HepG2 (cell line): Measurements from ENCODE around the gene TSC22D1. TPM values are rescaled to one million over a fixed set of nuclear protein-coding genes. Genes with fewer than 3 reads are reported as not detected.

Source experiments
- CEBPG ChIP-seq: IDR thresholded peaks from 2 replicates; pipeline ENCODE4 v1.6.1; 2016
- CENPX ChIP-seq: sonication (generic); formaldehyde crosslinking; IDR thresholded peaks from 2 replicates; pipeline ENCODE4 v1.9.0; 2021; ENCODE audit warnings: mild to moderate bottlenecking, missing genetic modification reagents, moderate library complexity
- GATA4 ChIP-seq: sonication (generic); IDR thresholded peaks from 2 replicates; pipeline ENCODE4 v1.6.1; 2016; ENCODE audit warnings: antibody characterized with exemption, low read depth, borderline replicate concordance
- IRF9 ChIP-seq: sonication (generic); formaldehyde crosslinking; IDR thresholded peaks from 2 replicates; pipeline ENCODE4 v1.8.0; 2022; ENCODE audit warnings: missing genetic modification reagents, mild to moderate bottlenecking, borderline replicate concordance
- KDM3A ChIP-seq: IDR thresholded peaks from 2 replicates; pipeline ENCODE4 v1.6.1; 2018; ENCODE audit warnings: low read depth, missing compliant biosample characterization
- NFATC3 ChIP-seq: sonication (generic); formaldehyde crosslinking; IDR thresholded peaks from 2 replicates; pipeline ENCODE4 v1.5.1; 2020; ENCODE audit warnings: mild to moderate bottlenecking, missing genetic modification reagents
- NFE2L1 ChIP-seq: sonication (generic); formaldehyde crosslinking; IDR thresholded peaks from 2 replicates; pipeline ENCODE4 v1.4.0; 2020; ENCODE audit warnings: missing genetic modification reagents, mild to moderate bottlenecking, borderline replicate concordance
- PRDM4 ChIP-seq: sonication (generic); formaldehyde crosslinking; IDR thresholded peaks from 2 replicates; pipeline ENCODE4 v1.9.0; 2021; ENCODE audit warnings: missing genetic modification reagents, borderline replicate concordance
- RBAK ChIP-seq: sonication (generic); formaldehyde crosslinking; IDR thresholded peaks from 2 replicates; pipeline ENCODE4 v1.5.1; 2020; ENCODE audit warnings: mild to moderate bottlenecking, missing genetic modification reagents
- SCMH1 ChIP-seq: sonication (generic); formaldehyde crosslinking; IDR thresholded peaks from 2 replicates; pipeline ENCODE4 v1.9.0; 2021; ENCODE audit warnings: missing genetic modification reagents, mild to moderate bottlenecking, borderline replicate concordance
- SP1 ChIP-seq, 2 experiments: fragments of 450-650 bp in 1 of 2; sonication (generic) in 1 of 2; formaldehyde crosslinking in 1 of 2; IDR thresholded peaks; 2 replicates each; pipeline versions ENCODE4 v1.4.0 to v1.6.1; 2016 to 2020; ENCODE audit warnings: missing genetic modification reagents in 1 of 2
- ZFAT ChIP-seq: sonication (generic); formaldehyde crosslinking; conservative IDR thresholded peaks from 2 replicates; pipeline ENCODE4 v1.8.1; 2023; ENCODE audit warnings: missing genetic modification reagents, inconsistent platforms
- ZNF264 ChIP-seq: sonication (generic); formaldehyde crosslinking; IDR thresholded peaks from 2 replicates; pipeline ENCODE4 v1.4.0; 2020; ENCODE audit warnings: missing genetic modification reagents
- ZNF564 ChIP-seq: sonication (generic); formaldehyde crosslinking; IDR thresholded peaks from 2 replicates; pipeline ENCODE4 v1.8.1; 2023; ENCODE audit warnings: mild to moderate bottlenecking, missing genetic modification reagents
- ZNF570 ChIP-seq: sonication (generic); formaldehyde crosslinking; IDR thresholded peaks from 2 replicates; pipeline ENCODE4 v1.4.0; 2020; ENCODE audit warnings: mild to moderate bottlenecking, missing genetic modification reagents, borderline replicate concordance
- ZNF598 ChIP-seq: sonication (generic); formaldehyde crosslinking; IDR thresholded peaks from 2 replicates; pipeline ENCODE4 v1.5.1; 2020; ENCODE audit warnings: mild to moderate bottlenecking, missing genetic modification reagents, borderline replicate concordance
- ZNF629 ChIP-seq: sonication (generic); formaldehyde crosslinking; conservative IDR thresholded peaks from 2 replicates; pipeline ENCODE4 v1.5.0; 2020; ENCODE audit warnings: missing genetic modification reagents
- ZNF747 ChIP-seq: sonication (generic); formaldehyde crosslinking; IDR thresholded peaks from 2 replicates; pipeline ENCODE4 v1.8.1; 2023; ENCODE audit warnings: missing genetic modification reagents, mild to moderate bottlenecking, borderline replicate concordance
- ZNF768 ChIP-seq: sonication (generic); formaldehyde crosslinking; IDR thresholded peaks from 2 replicates; pipeline ENCODE4 v1.4.0; 2020; ENCODE audit warnings: missing genetic modification reagents
- ZNF775 ChIP-seq: sonication (generic); formaldehyde crosslinking; IDR thresholded peaks from 2 replicates; pipeline ENCODE4 v1.4.0; 2020; ENCODE audit warnings: missing genetic modification reagents, mild to moderate bottlenecking, moderate library complexity, borderline replicate concordance
- ZSCAN9 ChIP-seq: IDR thresholded peaks from 2 replicates; pipeline ENCODE4 v1.6.1; 2016; ENCODE audit warnings: borderline replicate concordance
- polyA plus RNA-seq, 8 experiments: library from polyadenylated mRNA; depleted of rRNA in 3 of 8; stranded (reverse) in 7 of 8; unstranded in 1 of 8; fragments of >200 nt; fragmentation: Illumina TruSeq in 4 of 8; extraction: Trizol in 4 of 8; gene quantifications; 2 replicates each; pipeline versions ENCODE4 v1.2.1 to v1.2.3, GENCODE V29; 2011 to 2016; ENCODE audit warnings: low read depth in 4 of 8, missing spikeins in 1 of 8, mixed read lengths in 1 of 8; ENCODE audit not compliant: insufficient read depth in 1 of 8
- total RNA-seq, 5 experiments: library from RNA; depleted of rRNA; stranded (reverse); fragments of >200 nt; fragmentation: Illumina TruSeq; extraction: Trizol; gene quantifications; 2 replicates each; pipeline ENCODE4 v1.2.3, GENCODE V29; 2016; ENCODE audit warnings: low read depth in 1 of 5
- TF ChIP-seq, protein P1 (sequence below): sonication (generic); formaldehyde crosslinking; IDR thresholded peaks from 2 replicates; pipeline ENCODE4 v1.5.1; 2020; ENCODE audit warnings: missing genetic modification reagents, mild to moderate bottlenecking, borderline replicate concordance
- TF ChIP-seq, protein P2 (sequence below): sonication (generic); formaldehyde crosslinking; IDR thresholded peaks from 2 replicates; pipeline ENCODE4 v1.5.0; 2020; ENCODE audit warnings: mild to moderate bottlenecking, missing genetic modification reagents

The TSC22D1 gene
- total and polyA plus RNA-seq, 2 of the 13 experiments (the other 11 are each of a cell fraction or from before 2014, with no cell fraction given): 18.4 to 35.7 TPM

DNA sequence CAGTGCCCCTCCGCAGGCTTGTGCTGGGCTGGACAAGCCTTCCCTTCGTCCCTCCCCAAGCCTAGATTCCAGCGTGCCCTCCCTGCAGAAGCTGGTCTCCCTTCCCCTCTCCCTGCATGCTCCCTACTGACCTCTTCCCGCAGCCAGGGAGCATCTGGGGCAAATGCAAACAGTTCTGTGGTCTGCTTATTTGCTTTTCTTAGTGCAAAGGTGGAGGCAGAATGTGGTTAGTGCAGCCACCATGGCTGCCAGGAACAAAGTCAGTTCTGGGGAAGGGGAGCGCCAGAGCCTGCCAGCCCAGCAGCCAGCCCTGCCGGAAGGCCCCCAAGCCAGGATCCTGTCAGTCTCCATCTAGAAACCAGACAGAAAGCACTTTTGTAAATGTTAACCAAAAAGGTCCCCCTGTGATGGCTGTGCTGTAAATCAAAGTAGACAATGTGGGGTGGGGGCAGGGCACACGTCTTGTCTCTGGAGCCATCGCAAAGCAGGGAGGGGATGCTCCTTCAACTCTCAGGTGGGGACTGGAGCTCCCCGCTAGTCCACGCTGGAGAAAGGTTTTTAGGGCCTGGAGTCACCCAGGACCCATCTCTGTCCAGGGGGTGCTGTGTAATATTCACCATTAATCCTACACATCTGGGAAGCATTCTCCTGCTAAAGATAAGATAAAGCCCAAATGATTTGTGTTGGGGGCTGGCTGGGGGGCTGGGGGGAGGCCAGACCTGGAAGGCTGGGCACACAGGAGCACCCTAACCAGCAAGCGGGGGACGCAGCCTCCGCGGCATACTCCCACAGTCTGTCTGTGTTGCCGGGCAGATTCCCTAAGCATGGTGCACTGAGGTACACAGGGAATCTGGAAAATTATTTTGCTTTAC is 171.6 kb downstream of the TSC22D1 start (continued):
- TF ChIP-seq CENPX (CRISPR knock-in tag) (no peak), ZNF775 (CRISPR knock-in tag) (no peak), SCMH1 (no peak), IRF9 (CRISPR knock-in tag) (0 out of 2 replicates have a peak, but pooled peaks have one; percentile 50), GATA4 (peak; percentile 86), ZNF564 (peak; percentile 92), ZNF768 (CRISPR knock-in tag) (peak; percentile 35), ZNF264 (peak; percentile 58; the same call in 1 of the 2 replicates), KDM3A (CRISPR knock-in tag) (0 out of 2 replicates have a peak, but pooled peaks have one; percentile 53), RBAK (CRISPR knock-in tag) (no peak), NFE2L1 (CRISPR knock-in tag) (no peak), ZNF747 (CRISPR knock-in tag) (peak; percentile 40; the same call in 1 of the 2 replicates), PRDM4 (CRISPR knock-in tag) (no peak), ZNF570 (no peak), SP1 (IDR thresholded peaks at IDR 0.05) (no peak), SP1 (CRISPR knock-in tag; IDR thresholded peaks at IDR 0.05) (no peak), ZNF629 (CRISPR knock-in tag) (0 out of 2 replicates have a peak, but pooled peaks have one; percentile 21), ZFAT (no peak), NFATC3 (CRISPR knock-in tag) (no peak), CEBPG (CRISPR knock-in tag) (peak; percentile 47), ZSCAN9 (CRISPR knock-in tag) (peak; percentile 70; the same call in 1 of the 2 replicates), ZNF598 (CRISPR knock-in tag) (no peak)
- TF ChIP-seq, protein P1, sequence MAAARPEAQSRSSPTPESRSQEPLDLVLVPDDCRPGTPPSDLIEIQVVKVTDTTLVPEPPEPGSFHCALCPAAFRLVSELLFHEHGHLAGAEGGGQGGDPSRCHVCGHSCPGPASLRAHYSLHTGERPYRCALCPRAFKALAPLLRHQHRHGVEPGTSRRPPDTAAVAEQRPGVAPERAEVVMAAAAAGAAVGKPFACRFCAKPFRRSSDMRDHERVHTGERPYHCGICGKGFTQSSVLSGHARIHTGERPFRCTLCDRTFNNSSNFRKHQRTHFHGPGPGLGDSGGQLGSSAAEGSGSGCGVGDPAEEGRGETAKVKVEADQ (CRISPR knock-in tag): no peak
- TF ChIP-seq, protein P2, sequence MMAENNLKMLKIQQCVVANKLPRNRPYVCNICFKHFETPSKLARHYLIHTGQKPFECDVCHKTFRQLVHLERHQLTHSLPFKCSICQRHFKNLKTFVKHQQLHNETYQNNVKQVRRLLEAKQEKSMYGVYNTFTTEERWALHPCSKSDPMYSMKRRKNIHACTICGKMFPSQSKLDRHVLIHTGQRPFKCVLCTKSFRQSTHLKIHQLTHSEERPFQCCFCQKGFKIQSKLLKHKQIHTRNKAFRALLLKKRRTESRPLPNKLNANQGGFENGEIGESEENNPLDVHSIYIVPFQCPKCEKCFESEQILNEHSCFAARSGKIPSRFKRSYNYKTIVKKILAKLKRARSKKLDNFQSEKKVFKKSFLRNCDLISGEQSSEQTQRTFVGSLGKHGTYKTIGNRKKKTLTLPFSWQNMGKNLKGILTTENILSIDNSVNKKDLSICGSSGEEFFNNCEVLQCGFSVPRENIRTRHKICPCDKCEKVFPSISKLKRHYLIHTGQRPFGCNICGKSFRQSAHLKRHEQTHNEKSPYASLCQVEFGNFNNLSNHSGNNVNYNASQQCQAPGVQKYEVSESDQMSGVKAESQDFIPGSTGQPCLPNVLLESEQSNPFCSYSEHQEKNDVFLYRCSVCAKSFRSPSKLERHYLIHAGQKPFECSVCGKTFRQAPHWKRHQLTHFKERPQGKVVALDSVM (CRISPR knock-in tag): 0 out of 2 replicates have a peak, but pooled peaks have one; percentile 40
